Activated T-cell treated with anti-CD3 and anti-CD28 coated beads, Interleukin-2, amount 50 U/mL, for 24 hours (primary cell): ENCODE data around the gene KDM4F.

Experiments
- DNase-seq: peaks from one replicate; pipeline ENCODE4 v3.0.0-alpha.2; 2020
- H3K27ac Mint-ChIP-seq: 2 replicates; pipeline ENCODE4 v1.8.0; 2020; ENCODE audit warnings: mild to moderate bottlenecking, mixed read lengths
- H3K27me3 Mint-ChIP-seq: 2 replicates; pipeline ENCODE4 v1.8.0; 2020; ENCODE audit warnings: mixed read lengths
- H3K36me3 Mint-ChIP-seq: 2 replicates; pipeline ENCODE4 v1.8.0; 2020; ENCODE audit warnings: low read depth, mixed read lengths
- H3K4me1 Mint-ChIP-seq: 2 replicates; pipeline ENCODE4 v1.8.0; 2020; ENCODE audit warnings: low read depth, mixed read lengths
- H3K4me3 Mint-ChIP-seq: 2 replicates; pipeline ENCODE4 v1.8.0; 2020; ENCODE audit warnings: mild to moderate bottlenecking, moderate library complexity, mixed read lengths
- H3K9me3 Mint-ChIP-seq: 2 replicates; pipeline ENCODE4 v1.8.0; 2020; ENCODE audit warnings: mixed read lengths

The KDM4F gene

DNA sequence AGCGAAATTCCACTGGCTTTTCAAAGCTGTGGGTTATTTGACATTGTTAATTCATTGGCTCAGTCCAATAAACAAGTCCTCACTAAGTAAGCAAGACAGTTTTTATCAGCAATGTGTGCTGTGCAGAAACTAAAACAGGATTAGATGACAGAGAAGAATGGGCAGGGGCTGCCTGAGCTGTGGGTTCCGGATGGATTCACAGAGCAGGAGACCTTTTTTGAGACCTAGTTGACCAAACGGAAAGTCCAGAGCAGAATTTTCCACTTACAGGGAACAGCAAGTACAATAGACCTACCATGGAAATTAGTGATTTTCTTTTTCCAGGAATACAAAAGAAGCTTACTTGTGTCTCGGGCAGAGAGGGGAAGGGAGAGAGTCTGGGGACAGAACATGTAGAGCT, 5.2 kb upstream of the KDM4F start:
- Mint-ChIP-seq H3K4me1 (no peaks in the 10 kb centered on the region), H3K9me3 (no peaks in the 10 kb centered on the region), H3K36me3 (no peaks in the 10 kb centered on the region), H3K4me3 (no peak overlapping the region), H3K27me3 (peaks cover 55% of the 10 kb centered on the region), H3K27ac (no peak overlapping the region)
- DNase-seq, result no peak

DNA sequence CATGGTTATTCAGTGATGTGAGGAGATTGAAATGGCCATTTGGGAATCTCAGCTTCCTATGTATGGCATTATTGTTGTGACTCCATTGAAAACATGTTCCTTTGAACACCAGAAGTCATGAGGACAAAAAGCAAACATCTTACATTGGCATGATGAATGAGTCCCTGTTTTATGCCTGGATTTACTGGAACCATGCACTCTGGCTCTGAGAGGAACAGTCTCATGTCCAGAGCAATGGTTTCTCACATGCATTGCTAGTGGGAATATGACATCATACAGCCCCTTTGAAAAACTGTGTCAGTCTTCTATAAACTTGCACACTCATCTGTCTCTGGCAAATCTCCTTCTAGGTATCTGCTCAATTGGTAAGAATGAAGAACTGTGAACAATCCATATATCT, 3.4 kb upstream of the KDM4F start:
- H3K4me3 Mint-ChIP-seq, result no peak overlapping the region
- no peaks in the 10 kb centered on the region for H3K36me3 Mint-ChIP-seq
- H3K9me3 Mint-ChIP-seq, result no peaks in the 10 kb centered on the region
- no peaks in the 10 kb centered on the region for H3K4me1 Mint-ChIP-seq
- no peak overlapping the region for H3K27ac Mint-ChIP-seq
- H3K27me3 Mint-ChIP-seq, result peaks cover 65% of the 10 kb centered on the region
- no peak for DNase-seq

- no peaks in the 10 kb centered on the region for H3K4me1 Mint-ChIP-seq
- no peaks in the 10 kb centered on the region for H3K36me3 Mint-ChIP-seq
- H3K4me3 Mint-ChIP-seq, result no peak overlapping the region
- H3K27me3 Mint-ChIP-seq, result peaks cover 62% of the 10 kb centered on the region
- no peak for DNase-seq
- no peak overlapping the region for H3K27ac Mint-ChIP-seq
- no peaks in the 10 kb centered on the region for H3K9me3 Mint-ChIP-seq
These were observed 1.5 kb downstream of the KDM4F start for GRCh38 chr11:95050595-95051202.

- Mint-ChIP-seq H3K4me3 (no peak overlapping the region), H3K4me1 (no peaks in the 10 kb centered on the region), H3K27ac (no peak overlapping the region), H3K27me3 (peaks cover 43% of the 10 kb centered on the region), H3K9me3 (no peaks in the 10 kb centered on the region), H3K36me3 (no peaks in the 10 kb centered on the region)
- no peak for DNase-seq
These were observed 5.1 kb downstream of the KDM4F start for GRCh38 chr11:95054356-95054755.

DNA sequence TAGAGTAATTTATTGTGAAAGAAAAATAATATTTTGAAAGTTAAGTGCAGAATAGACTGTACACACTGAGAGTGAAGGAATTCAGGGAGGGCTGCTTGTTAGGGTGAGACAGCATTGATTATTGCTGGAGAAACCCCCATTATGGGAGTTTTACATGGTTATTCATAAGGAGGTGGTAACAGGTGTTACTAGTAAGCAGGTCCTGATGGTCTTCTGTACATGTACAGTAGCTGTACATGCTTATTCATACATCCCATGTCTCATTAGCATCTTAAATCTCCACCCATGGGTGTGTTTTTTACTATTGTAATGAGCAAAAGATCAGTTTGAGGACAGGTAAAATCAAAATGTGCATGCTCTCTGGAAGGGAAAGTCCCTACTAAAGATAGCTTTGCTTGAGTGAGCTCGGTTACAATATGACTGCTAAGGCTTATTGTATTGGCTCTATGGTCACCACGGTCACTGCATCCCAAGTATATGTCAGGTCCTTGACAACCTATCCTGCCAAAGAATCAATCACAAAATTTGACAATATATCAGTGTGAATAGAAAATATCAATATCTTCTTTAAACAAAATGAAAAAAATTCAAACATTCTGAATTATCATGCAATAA, 6.2 kb downstream of the KDM4F start:
- Mint-ChIP-seq H3K4me3 (no peak overlapping the region), H3K36me3 (no peaks in the 10 kb centered on the region), H3K27me3 (peaks cover 41% of the 10 kb centered on the region), H3K4me1 (no peaks in the 10 kb centered on the region), H3K27ac (no peak overlapping the region), H3K9me3 (no peaks in the 10 kb centered on the region)
- no peak for DNase-seq

- Mint-ChIP-seq H3K4me1 (no peaks in the 10 kb centered on the region), H3K36me3 (no peaks in the 10 kb centered on the region), H3K27ac (no peak overlapping the region)
These were observed 8.7 kb downstream of the KDM4F start for GRCh38 chr11:95057959-95058358.

GRCh38 chr11:95058621-95059020, 9.4 kb downstream of the KDM4F start:
- Mint-ChIP-seq H3K36me3 (no peaks in the 10 kb centered on the region), H3K4me3 (no peak overlapping the region), H3K9me3 (no peaks in the 10 kb centered on the region), H3K4me1 (no peaks in the 10 kb centered on the region), H3K27ac (no peak overlapping the region), H3K27me3 (peaks cover 25% of the 10 kb centered on the region)
- no peak for DNase-seq

More at GRCh38 chr11:95057959-95058358, 8.7 kb downstream of the KDM4F start:
- Mint-ChIP-seq H3K9me3 (no peaks in the 10 kb centered on the region), H3K4me3 (no peak overlapping the region), H3K27me3 (peaks cover 32% of the 10 kb centered on the region)
- DNase-seq, result no peak

DNA sequence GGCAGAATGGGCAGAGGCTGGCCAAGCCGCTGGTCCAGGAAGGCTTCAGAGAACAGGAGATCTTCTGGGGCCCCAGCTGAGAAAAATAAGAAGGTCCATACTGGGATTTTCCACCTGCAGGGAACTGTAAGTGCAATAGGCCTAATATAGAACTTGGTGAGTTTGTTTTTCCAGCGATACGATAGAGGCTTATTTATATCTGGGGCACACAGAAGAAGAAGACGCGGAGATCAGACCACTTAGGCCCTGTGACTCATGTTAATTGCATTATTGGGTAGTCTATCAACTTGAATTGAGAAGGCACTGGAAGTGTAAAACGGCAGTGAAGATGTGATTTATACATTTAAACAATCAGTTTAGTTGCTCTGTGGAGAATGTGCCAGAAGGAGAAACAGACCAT, 9.8 kb downstream of the KDM4F start:
- no peaks in the 10 kb centered on the region for H3K36me3 Mint-ChIP-seq
- no peaks in the 10 kb centered on the region for H3K9me3 Mint-ChIP-seq
- no peak overlapping the region for H3K27ac Mint-ChIP-seq
- H3K27me3 Mint-ChIP-seq, result peaks cover 21% of the 10 kb centered on the region
- no peak for DNase-seq
- no peaks in the 10 kb centered on the region for H3K4me1 Mint-ChIP-seq
- H3K4me3 Mint-ChIP-seq, result no peak overlapping the region

DNA sequence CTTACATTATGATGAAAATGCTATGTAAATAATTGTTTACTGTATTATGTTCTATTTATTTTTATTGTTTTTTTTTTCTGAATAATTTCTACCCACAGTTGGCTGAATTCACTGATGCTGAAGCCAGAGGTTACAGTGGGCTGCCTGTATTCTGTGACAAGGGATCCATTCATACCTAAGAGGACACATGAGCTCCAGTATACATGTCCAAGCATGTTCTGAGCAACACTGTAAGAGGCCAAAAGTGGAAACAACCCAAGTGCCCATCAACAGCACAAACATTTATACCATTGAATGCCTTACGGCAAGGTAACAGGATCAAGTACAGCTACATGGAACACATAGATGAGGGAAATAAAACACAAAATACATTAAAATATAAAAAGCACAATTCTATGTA, 16.1 kb downstream of the KDM4F start:
- no peak overlapping the region for H3K27ac Mint-ChIP-seq
- H3K4me1 Mint-ChIP-seq, result peaks cover 14% of the 10 kb centered on the region
- H3K27me3 Mint-ChIP-seq, result peaks cover 2% of the 10 kb centered on the region
- DNase-seq, result no peak
- peaks cover 22% of the 10 kb centered on the region for H3K36me3 Mint-ChIP-seq
- no peaks in the 10 kb centered on the region for H3K9me3 Mint-ChIP-seq
- no peak overlapping the region for H3K4me3 Mint-ChIP-seq

DNA sequence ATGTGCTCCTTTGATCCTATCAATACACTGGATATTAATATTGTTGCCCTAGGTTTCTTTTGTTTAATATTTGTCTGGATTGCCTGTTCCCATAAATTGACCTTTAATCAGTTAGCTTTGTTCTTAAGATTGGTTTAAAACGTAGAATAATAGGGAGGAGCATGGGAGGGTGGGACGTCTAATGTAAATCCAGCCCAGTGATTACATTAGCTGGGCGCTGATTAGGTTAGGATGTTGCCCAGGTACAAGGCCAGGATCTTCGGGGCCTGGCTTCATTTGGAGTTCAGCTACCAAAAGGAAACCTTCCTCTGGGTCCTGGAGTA, 17.5 kb downstream of the KDM4F start, which contains the start of gene SRSF8:
SRSF8 (plus strand) TSS at position 204 of the 323 bp plus-strand sequence. CDS start 308 bp downstream, outside the sequence.
- H3K27ac Mint-ChIP-seq, result peak within 1 kb of the TSS; percentile 97
- peaks cover 28% of the 10 kb centered on the region for H3K4me1 Mint-ChIP-seq
- no peaks in the 10 kb centered on the region for H3K9me3 Mint-ChIP-seq
- no peak for DNase-seq
- H3K4me3 Mint-ChIP-seq, result peak within 1 kb of the TSS; percentile 96
- no peaks in the 10 kb centered on the region for H3K27me3 Mint-ChIP-seq
- peaks cover 35% of the 10 kb centered on the region for H3K36me3 Mint-ChIP-seq

- Mint-ChIP-seq H3K9me3 (no peaks in the 10 kb centered on the region), H3K36me3 (peaks cover 36% of the 10 kb centered on the region), H3K4me3 (peak overlapping the region; percentile 96), H3K27ac (peak overlapping the region; percentile 97), H3K4me1 (peaks cover 29% of the 10 kb centered on the region), H3K27me3 (no peaks in the 10 kb centered on the region)
- peak; percentile 86 for DNase-seq
These were observed 18.0 kb downstream of the KDM4F start for GRCh38 chr11:95067039-95067840.

- Mint-ChIP-seq H3K36me3 (peaks cover 41% of the 10 kb centered on the region), H3K27me3 (no peaks in the 10 kb centered on the region), H3K27ac (peak overlapping the region; percentile 97), H3K4me3 (peak overlapping the region; percentile 96), H3K4me1 (peaks cover 33% of the 10 kb centered on the region), H3K9me3 (no peaks in the 10 kb centered on the region)
- no peak for DNase-seq
These were observed 18.6 kb downstream of the KDM4F start for GRCh38 chr11:95067841-95068219.

GRCh38 chr11:95068549-95068948, 19.3 kb downstream of the KDM4F start:
- Mint-ChIP-seq H3K27me3 (no peaks in the 10 kb centered on the region), H3K36me3 (peaks cover 45% of the 10 kb centered on the region), H3K27ac (peak overlapping the region; percentile 97), H3K4me1 (peaks cover 37% of the 10 kb centered on the region), H3K9me3 (no peaks in the 10 kb centered on the region), H3K4me3 (peak overlapping the region; percentile 96)
- DNase-seq, result peak; percentile 64

DNA sequence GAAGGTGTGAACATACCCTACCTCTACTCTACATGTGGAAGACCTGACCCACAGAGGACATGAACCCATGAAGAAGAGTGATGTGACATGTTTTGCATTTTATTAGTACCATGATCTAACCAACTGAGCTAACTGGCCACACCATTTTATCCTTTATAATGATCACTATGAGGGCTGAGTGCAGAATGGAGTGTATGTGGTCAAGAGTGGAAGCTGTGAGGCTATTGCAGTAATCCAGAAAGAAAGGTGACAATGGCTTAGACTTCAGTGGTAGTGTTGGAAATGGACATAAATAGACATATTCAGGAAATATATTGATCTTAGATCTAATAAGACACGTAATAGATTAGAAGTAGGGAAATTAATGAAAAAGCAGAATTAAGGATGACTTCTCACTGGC, 21.2 kb downstream of the KDM4F start:
- Mint-ChIP-seq H3K4me3 (peak overlapping the region; percentile 11), H3K9me3 (no peaks in the 10 kb centered on the region), H3K4me1 (peaks cover 37% of the 10 kb centered on the region), H3K36me3 (peaks cover 45% of the 10 kb centered on the region), H3K27me3 (no peaks in the 10 kb centered on the region), H3K27ac (peak overlapping the region; percentile 14)
- DNase-seq, result no peak

DNA sequence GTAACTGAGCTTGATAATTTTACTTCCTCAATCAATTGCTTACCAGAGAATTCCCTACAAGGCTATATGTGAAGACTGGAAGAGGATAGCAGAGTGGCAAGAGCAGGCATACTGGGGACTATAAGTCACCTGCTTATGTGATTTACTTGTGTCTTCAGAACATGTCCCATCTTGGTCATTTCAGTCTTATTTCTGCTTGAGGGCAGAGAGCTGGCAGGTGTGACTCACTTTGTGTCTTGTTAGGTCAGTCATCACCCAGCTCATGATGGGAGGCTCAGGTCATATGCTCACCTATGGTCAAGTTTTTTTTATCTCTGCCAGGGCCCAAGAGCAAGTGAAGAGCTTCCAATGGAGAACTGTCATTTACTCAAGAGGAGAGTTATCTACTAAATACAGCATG, 23.7 kb downstream of the KDM4F start:
- H3K27ac Mint-ChIP-seq, result peak overlapping the region; percentile 4

More for the DNA sequence above, 23.7 kb downstream of the KDM4F start:
- H3K9me3 Mint-ChIP-seq, result no peaks in the 10 kb centered on the region
- peaks cover 41% of the 10 kb centered on the region for H3K36me3 Mint-ChIP-seq
- peaks cover 35% of the 10 kb centered on the region for H3K4me1 Mint-ChIP-seq
- no peak overlapping the region for H3K4me3 Mint-ChIP-seq
- no peaks in the 10 kb centered on the region for H3K27me3 Mint-ChIP-seq
- DNase-seq, result no peak
